GM21423 (cell line): ENCODE results near the gene RAPGEF1.

Source experiments
- ATAC-seq: cut with Tn5 transposase; IDR thresholded peaks from one replicate; pipeline ENCODE4 v1.9.1; 2021; ENCODE audit warnings: mild to moderate bottlenecking, moderate library complexity; ENCODE audit not compliant: unreplicated experiment

Gene RAPGEF1, protein sequence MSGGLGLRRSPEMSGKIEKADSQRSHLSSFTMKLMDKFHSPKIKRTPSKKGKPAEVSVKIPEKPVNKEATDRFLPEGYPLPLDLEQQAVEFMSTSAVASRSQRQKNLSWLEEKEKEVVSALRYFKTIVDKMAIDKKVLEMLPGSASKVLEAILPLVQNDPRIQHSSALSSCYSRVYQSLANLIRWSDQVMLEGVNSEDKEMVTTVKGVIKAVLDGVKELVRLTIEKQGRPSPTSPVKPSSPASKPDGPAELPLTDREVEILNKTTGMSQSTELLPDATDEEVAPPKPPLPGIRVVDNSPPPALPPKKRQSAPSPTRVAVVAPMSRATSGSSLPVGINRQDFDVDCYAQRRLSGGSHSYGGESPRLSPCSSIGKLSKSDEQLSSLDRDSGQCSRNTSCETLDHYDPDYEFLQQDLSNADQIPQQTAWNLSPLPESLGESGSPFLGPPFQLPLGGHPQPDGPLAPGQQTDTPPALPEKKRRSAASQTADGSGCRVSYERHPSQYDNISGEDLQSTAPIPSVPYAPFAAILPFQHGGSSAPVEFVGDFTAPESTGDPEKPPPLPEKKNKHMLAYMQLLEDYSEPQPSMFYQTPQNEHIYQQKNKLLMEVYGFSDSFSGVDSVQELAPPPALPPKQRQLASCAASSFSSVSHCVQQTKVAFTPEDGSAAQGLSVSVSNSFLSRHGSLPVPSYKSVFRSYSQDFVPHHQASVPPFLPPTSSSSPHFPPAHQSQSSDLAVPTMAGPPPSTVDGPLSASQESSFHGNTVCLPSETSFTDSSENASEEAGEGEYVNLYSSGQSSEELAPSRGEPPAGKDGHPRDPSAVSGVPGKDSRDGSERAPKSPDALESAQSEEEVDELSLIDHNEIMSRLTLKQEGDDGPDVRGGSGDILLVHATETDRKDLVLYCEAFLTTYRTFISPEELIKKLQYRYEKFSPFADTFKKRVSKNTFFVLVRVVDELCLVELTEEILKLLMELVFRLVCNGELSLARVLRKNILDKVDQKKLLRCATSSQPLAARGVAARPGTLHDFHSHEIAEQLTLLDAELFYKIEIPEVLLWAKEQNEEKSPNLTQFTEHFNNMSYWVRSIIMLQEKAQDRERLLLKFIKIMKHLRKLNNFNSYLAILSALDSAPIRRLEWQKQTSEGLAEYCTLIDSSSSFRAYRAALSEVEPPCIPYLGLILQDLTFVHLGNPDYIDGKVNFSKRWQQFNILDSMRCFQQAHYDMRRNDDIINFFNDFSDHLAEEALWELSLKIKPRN (N-terminal part only)

DNA sequence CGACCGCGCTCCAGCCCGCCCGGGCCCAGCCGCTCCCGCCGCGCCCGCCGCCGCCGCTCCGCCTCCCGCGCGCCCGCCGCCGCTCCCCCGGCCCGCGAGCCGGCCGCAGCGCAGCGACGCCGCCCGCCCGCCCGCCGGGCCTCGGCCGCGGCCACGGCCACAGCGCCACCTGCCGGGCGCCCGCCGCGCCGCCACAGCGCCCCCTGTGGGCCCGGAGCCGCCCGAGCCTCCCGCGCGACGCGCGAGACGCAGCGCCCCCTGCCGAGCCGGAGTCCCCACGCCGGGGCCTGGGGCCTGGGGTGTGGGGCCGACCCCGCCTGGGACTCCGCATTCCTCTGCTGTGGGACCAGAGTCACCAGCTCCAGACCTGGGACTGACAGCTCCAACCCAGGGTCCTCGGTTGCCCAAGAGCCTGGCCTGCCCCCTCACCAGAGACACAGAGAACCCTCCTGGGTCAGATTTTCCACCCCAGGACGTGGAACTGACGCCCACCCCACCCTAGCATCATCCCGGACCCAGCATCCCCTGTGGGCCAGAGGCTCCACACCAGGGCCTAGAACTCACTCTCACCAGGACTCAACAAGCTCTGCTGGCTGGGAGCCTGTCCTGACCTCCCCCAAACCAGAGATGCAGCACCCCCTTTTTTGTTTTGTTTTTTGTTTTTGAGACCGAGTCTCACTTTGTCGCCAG is at the start of gene RAPGEF1:
RAPGEF1 (minus strand) TSS at position 118 of the 690 bp plus-strand sequence. CDS start 246 bp downstream, outside the sequence.
- peak; percentile 50 for ATAC-seq

GRCh38 chr9:131788851-131789250 is 49.0 kb upstream of the RAPGEF1 start:
- no peak for ATAC-seq

DNA sequence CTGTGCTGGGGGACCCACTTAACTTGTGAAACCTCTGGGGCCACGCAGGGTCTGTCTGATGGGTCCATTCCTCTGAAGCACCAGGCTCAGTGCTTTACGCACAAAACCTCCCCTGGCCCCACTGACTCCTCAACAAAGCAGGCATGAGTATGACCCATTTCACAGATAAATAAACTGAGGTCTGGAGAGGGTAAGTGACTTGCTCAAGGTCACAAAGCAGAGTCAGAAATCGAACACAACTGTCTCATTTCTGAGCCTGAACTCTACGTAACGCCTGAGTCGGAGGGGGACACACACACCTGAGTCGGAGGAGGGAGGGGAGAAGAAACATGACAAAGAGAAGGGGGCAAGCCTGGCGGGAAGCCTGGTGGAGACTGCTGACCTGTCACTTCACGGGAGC is 48.0 kb upstream of the RAPGEF1 start:
- ATAC-seq: no peak

- no peak for ATAC-seq
Measured at GRCh38 chr9:131784748-131785501, 45.0 kb upstream of the RAPGEF1 start.

GRCh38 chr9:131781069-131781468 is 41.2 kb upstream of the RAPGEF1 start:
- ATAC-seq: no peak

DNA sequence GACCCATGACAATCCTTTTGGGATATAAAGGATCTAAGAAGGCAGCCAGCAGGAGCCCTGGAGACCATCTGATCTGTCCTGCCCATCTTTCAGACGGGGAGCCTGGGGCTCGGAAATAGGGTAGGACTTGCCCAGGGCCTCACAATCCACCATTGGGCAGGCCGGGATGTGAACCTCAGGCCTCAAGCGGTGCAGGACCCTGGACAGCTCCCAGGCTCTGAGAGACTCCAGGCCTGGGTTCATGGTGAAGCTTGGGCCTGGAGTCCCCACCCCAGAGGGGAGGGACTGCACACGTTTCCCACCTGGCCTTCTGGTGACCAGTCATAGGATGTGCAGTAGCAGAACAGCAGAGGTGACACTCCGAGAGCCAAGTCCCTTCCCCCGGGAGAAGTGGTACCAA is 36.6 kb upstream of the RAPGEF1 start:
- no peak for ATAC-seq

- no peak for ATAC-seq
Measured at GRCh38 chr9:131776036-131776435, 36.2 kb upstream of the RAPGEF1 start.

DNA sequence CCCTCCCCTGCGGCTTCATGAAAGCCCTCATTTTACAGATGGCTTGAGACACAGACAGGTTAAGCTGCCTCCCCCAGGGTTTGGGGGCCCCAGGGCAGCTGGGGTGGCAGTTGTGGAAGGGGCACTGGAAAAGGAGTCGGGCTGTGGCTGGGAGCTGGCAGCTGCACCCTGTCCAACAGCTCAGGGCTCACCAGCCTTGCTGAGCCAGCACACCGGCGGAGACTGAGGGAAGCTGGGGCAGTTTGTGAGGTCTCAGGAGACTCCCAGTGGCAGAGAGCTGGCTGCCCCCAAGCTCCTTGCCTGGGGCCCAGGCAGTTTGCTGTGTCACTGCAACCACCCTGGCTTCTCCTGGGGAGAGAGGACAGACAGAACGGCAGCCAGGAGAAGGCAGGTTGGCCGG is 34.8 kb upstream of the RAPGEF1 start:
- ATAC-seq: no peak

GRCh38 chr9:131773911-131774379 is 34.1 kb upstream of the RAPGEF1 start:
- no peak for ATAC-seq

- no peak for ATAC-seq
Measured at GRCh38 chr9:131772940-131773339, 33.1 kb upstream of the RAPGEF1 start.

DNA sequence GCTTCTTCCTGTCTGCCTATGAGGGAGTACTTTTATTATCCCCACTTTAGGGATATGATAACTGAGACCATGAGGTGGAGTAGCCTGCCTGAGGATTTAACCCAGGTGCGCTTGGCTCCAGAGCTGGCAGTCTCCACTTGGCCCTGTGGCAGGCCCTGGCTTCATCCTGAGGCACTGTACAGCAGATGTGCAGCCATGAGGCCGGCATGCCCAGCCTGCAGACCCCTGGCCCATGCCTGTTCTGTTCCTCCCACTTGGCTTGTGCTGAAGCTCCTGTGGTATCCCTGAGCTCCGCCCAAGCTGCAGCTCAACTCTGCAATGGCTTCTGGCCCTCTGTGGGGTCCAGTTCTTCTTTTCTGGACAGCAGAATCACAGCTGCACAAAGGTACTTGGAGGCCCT is 31.8 kb upstream of the RAPGEF1 start:
- ATAC-seq: no peak

- ATAC-seq: no peak
Measured at GRCh38 chr9:131769361-131769760, 29.5 kb upstream of the RAPGEF1 start.

DNA sequence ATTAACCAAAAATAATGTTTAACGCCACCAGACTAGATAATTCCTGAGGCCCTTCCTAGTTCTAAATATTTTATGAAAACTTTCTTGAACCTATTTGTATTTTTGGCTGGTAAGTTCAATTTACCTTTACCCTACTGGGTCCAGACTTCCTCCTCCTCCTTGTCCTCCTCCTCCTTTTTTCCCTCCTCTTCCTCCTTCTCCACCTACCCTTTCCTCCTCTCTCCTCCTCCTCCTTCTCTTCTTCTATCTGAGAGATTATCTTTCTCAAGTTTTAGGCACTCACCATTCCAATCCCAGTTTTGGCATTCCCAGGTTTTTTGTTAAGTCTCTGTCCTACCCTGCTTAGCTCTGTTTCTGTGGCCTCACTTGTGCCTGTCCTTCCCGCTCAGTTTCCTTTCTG is 24.7 kb upstream of the RAPGEF1 start:
- no peak for ATAC-seq

DNA sequence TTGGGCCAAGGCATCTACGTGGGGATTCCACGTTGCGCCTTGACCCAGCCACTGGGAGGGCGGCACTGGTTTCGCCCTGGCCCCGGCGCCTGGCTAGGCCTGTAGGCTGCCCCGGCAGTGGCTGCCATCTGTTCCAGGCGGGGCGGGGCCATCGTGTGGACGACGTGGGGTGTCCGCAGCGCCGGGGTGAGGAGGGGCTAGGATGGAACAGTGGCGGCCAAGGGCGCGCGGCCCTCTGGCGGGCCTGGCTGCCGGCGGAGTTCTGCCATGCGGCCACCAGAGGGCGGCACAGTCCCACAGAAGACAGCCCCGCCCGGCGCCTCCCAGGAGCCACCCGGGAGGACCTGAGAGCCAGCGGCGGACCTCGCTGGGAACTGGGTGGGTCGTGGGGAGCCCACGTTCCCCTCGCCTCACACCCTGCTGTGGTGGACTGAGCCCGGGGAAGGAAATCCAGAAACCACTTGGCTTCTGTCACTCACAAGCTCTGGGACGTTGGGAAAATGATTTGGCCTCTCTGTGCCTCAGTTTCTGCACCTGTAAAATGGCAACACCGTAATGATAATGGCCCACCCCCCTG is 22.6 kb upstream of the RAPGEF1 start:
- no peak for ATAC-seq

GRCh38 chr9:131759017-131759647 is 19.3 kb upstream of the RAPGEF1 start:
- ATAC-seq: no peak

- no peak for ATAC-seq
Measured at GRCh38 chr9:131757549-131757948, 17.7 kb upstream of the RAPGEF1 start.

DNA sequence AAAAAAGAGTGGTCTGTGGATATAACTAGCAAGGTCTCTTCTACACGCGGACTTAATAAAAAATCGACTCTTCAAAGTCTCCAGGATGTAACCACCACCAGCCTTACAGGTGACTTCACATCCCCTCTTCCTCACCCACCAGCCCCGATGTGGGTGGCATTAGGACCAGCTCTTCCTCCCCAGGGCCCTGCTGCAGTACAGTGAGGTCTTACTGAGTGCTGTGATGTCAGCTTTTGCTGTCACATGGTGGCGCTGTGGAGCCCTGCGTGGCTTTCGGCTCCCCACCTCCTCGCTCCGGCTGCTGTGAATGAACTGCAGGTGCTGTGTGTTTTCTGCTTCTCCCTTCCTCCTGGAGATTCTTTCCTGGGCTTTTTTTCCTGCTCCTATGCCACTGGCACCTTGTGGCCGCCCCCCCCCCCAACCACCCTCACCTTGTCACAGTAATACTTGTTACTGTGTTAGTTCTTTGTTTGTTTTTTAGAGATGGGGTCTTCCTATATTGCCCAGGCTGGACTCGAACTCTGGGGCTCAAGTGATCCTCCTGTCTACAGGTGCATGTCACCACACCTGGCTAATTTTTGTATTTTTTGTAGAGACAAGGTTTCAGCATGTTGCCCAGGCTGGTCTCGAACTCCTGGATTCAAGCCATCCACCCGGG is 15.8 kb upstream of the RAPGEF1 start:
- peak; percentile 64 for ATAC-seq

DNA sequence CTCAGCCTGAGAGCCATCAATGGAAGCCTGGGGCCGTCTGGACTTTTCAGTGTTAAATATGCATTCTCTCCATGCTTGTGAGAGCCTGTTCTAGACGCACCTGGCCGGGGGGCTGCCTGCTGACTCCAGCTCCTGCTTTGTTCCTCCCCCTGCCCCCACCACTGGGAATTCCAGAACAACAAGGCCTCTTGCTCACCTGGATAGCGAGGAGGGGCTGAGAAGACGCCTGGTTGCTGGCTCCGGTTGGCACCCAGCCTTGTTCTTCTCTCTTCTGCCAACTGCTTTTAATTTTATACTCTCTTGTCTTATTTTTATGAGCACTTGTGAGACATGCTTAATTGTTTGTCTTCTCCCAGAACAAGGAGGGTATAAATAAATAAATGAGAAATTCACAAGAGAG is 15.0 kb upstream of the RAPGEF1 start:
- no peak for ATAC-seq
